ENCODE measurements around the gene TRIM44.

DNA sequence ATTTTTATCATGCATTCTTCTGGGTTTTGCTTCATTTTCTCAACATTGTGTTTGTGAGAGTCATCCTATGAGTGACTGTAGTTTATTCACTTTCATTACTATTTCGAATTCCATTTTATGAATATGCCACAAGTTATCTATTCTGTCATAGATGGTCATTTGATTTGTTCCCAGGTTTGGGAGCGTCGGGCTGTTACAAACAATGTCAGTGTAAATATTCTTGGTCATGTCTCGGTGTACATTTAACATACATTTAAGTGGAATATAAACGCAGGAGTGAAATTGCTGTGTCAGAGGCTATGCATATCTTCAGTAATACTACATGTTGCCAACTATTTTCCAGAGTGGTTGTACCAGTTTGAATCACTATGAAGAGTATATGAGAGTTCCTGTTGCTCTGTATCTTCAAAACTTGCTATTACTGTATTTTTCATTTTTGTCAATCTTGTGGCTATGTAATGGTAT is 2.4 kb downstream of the TRIM44 start:
- TF ChIP-seq, protein P1, sequence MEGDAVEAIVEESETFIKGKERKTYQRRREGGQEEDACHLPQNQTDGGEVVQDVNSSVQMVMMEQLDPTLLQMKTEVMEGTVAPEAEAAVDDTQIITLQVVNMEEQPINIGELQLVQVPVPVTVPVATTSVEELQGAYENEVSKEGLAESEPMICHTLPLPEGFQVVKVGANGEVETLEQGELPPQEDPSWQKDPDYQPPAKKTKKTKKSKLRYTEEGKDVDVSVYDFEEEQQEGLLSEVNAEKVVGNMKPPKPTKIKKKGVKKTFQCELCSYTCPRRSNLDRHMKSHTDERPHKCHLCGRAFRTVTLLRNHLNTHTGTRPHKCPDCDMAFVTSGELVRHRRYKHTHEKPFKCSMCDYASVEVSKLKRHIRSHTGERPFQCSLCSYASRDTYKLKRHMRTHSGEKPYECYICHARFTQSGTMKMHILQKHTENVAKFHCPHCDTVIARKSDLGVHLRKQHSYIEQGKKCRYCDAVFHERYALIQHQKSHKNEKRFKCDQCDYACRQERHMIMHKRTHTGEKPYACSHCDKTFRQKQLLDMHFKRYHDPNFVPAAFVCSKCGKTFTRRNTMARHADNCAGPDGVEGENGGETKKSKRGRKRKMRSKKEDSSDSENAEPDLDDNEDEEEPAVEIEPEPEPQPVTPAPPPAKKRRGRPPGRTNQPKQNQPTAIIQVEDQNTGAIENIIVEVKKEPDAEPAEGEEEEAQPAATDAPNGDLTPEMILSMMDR (IDR thresholded peaks at IDR 0.05) = no peak
- TF ChIP-seq POLR2A (IDR thresholded peaks at IDR 0.05) = no peak

All from thyroid gland (tissue), 4 donors.